Aorta (tissue), 5 donors: ENCODE results near the gene P2RX6. TPM values are rescaled to one million over a fixed set of nuclear protein-coding genes. Genes with fewer than 3 reads are reported as not detected.

Experiments used
- ATAC-seq: fragments of 200-7000 bp; cut with Tn5 transposase; one replicate; pipeline ENCODE4 v1.9.1; 2022; ENCODE audit warnings: moderate library complexity; ENCODE audit not compliant: low FRiP score
- DNase-seq, 2 donors: peaks; one replicate each; pipeline ENCODE4 v3.0.0-alpha.2; 2020
- H3K27ac ChIP-seq, 2 donors: one replicate each; pipeline ENCODE4 v1.5.1; 2013; ENCODE audit warnings: low read length in 2 of 2, mild to moderate bottlenecking in 2 of 2, moderate library complexity in 2 of 2, control low read depth in 1 of 2, inconsistent platforms in 1 of 2, low read depth in 1 of 2
- H3K27me3 ChIP-seq, 2 donors: one replicate each; pipeline ENCODE4 v1.6.1; 2013; ENCODE audit warnings: control low read depth in 1 of 2, low read length in 1 of 2, mild to moderate bottlenecking in 1 of 2, moderate library complexity in 1 of 2; ENCODE audit not compliant: insufficient read depth in 2 of 2, control insufficient read depth in 1 of 2
- H3K36me3 ChIP-seq, 2 donors: one replicate each; pipeline ENCODE4 v1.6.1; 2013; ENCODE audit warnings: control low read depth in 1 of 2, low read length in 1 of 2, mild to moderate bottlenecking in 1 of 2; ENCODE audit not compliant: insufficient read depth in 2 of 2, control insufficient read depth in 1 of 2
- H3K4me1 ChIP-seq, 2 donors: one replicate each; pipeline ENCODE4 v1.6.1; 2013; ENCODE audit warnings: low read length in 2 of 2, control low read depth in 1 of 2, mild to moderate bottlenecking in 1 of 2, moderate library complexity in 1 of 2; ENCODE audit not compliant: insufficient read depth in 2 of 2, control insufficient read depth in 1 of 2
- H3K4me3 ChIP-seq, 2 donors: one replicate each; pipeline ENCODE4 v1.5.1; 2013; ENCODE audit warnings: low read length in 2 of 2, control low read depth in 1 of 2, mild to moderate bottlenecking in 1 of 2
- H3K9me3 ChIP-seq: one replicate; pipeline ENCODE4 v1.6.1; 2013; ENCODE audit warnings: mild to moderate bottlenecking, low read length; ENCODE audit not compliant: control insufficient read depth
- WGBS, 2 donors: extraction: QIAGEN DNeasy Blood & Tissue Kit; methylation state at CpG; one replicate each; pipeline ENCODE4 v1.1.7; 2013; 5-methylcytosine and 5-hydroxymethylcytosine counted together
- intact Hi-C, 2 donors: fragments of 100-400 bp; cut with DNase I; formaldehyde crosslinking; loops; one replicate each; pipeline versions ENCODE4 v1.14.2 to v1.15.0; 2022
- polyA plus RNA-seq, 2 donors: library from polyadenylated mRNA; stranded (reverse); fragments of 200-250 nt; gene quantifications; one replicate each; pipeline ENCODE4 v1.2.3, GENCODE V29; 2013
- total RNA-seq, 2 donors: library from RNA; stranded (reverse); fragmentation: NEBNext Ultra II Directional; extraction: Animal tissue kit (Norgen Biotek cat#: 25700); gene quantifications; one replicate each; pipeline ENCODE4 v1.2.1, GENCODE V29; 2021
- donor health status: healthy with polysubstance abuse.
- donor health status: Bipolar disorder and iron deficiency.
- donor health status: DM: no; HTN: no; CAD: no.
- donor health status: DM: no; HTN: no; CAD: no.
- donor health status: DM: yes; HTN: yes; CAD: no.

P2RX6 gene
- total and polyA plus RNA-seq, 4 donors = 0.13 to 1.1 (median 0.49) TPM

DNA sequence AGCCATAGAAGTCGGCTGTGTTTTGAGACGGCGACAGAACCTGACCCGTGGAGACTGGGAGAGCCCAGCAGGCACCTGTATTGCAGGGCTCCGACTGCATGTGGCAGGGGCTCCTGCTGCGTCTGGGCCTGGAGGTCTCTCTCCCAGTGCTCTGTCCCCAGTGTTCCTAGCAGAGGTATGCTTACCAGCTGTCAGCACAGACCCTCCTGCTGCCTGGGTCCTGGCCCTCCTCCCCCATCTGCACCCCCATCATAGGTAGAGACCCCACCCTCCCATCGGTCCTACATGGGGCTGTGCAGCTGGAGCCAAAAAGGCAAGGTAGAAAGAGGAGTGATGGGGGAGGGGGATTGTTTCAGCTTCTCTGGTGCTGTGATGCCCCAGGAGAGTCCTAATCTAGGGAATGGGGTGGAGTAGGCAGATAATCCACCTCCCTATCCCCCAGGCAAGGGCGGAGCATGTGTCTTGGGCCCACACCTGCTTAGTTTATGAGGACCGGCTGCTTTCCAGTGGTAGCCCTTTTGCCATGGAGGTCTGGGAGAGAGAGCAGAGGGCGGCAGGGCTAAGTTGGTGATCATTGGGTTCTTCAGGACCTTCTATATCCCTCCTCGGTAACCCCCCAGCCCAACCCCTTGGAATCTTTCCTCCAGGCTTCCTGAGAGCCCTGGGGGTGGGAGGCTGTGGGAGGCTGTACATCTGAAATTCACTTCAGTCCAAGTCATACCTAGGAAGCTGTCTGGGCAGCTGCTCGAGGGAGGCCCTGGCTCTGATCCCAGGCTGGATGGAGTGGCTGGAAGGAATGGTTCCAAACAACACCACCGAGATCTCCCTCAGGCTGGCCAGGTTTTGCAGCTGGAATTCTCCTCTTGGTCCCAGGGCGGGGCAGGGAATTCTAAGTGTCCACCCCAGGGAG is 12.1 kb downstream of the P2RX6 start:
- intact Hi-C loops = no loop called here
- Histone ChIP-seq H3K9me3 (no peaks in the 10 kb centered on the region), H3K27ac (no peak overlapping the region), H3K4me3 (no peak overlapping the region), H3K27me3 (no peaks in the 10 kb centered on the region), H3K4me1 (no peaks in the 10 kb centered on the region), H3K36me3 (no peaks in the 10 kb centered on the region)
- DNase-seq = no peak
- ATAC-seq = no peak
- WGBS, 2 donors = 47 to 54% methylated on average over 14 of the region's 14 CpGs

DNA sequence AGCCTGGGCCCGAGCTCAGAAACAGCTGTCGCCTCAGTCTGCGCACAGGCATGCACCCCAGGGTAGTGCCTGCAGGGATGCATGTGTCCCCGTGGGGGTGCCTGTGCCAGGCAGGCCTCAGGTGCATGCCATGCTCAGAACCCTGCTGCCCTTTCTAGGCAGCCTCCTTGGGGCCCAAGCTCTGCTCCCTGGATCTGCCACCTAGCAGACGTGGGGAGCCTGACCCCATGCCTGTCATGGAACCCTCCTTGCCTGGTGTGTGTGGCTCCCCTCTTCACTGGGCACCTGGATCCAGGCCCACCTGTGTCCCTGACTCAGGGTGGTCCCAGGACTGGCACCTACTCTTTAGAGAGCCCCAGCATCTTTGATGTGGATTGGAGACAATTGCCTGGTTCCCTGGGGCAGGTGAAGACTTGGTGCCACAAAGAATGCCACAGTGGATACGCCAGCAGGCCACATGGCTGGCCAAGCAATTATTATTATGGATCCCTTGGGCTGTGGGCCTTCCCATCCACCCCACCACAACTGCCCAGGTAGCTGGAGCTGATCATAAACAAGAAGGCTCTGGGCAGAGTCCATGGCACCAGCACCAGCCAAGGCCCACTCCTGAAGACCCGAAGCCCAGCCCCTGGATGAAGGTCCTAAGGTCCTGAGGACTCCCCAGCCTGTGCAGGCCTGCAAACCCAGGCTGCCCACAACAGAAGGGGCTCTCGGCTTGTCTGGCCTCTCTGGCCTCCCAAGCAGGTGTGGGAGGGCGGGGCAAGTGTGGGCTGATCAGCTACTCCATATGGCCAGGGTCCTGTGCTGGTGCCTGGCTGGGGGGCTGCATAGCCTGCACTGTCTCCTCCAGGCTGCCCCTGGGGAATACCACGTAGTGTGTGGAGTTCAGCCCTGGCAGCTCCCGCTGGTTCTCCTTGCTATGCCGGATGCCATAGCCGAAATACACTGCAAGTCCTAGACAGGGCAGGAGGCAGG is 13.6 kb downstream of the P2RX6 start:
- H3K4me3 ChIP-seq = no peak overlapping the region
- DNase-seq = no peak
- WGBS, 2 donors = 94 to 96% methylated on average over 13 of the region's 13 CpGs
- H3K27ac ChIP-seq = no peak overlapping the region
- H3K4me1 ChIP-seq = no peaks in the 10 kb centered on the region
- H3K36me3 ChIP-seq = no peaks in the 10 kb centered on the region
- H3K27me3 ChIP-seq = no peaks in the 10 kb centered on the region
- no peaks in the 10 kb centered on the region for H3K9me3 ChIP-seq
- intact Hi-C loops = no loop called here
- ATAC-seq = no peak

DNA sequence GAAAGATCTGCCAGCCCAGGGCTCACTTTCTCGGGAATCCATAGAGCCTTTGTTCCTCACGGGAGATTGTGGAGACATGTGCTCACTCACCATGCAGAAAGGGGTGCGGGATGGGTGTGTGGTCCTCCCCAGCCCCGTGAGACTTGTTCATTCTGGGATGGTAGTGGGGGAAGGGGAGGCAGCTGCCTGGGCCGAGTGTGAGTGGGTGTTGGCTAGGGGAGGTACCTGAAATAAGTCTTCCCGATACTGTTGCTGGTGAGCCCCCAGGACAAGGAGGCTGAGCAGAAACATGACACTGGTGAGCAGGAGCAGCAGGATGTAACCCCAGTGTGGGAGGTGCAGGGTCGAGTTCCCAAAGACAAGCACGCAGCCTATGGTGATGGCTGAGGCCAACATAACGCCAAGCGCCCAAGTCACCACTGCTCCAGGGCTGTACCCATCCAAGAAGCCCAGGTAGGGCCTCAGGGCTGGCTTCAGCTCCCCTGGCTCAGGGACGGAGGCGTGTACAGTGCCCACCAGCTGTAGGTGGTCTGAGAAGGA is 14.6 kb downstream of the P2RX6 start:
- Histone ChIP-seq H3K36me3 (no peaks in the 10 kb centered on the region), H3K9me3 (no peaks in the 10 kb centered on the region), H3K4me1 (no peaks in the 10 kb centered on the region), H3K27me3 (no peaks in the 10 kb centered on the region), H3K4me3 (no peak overlapping the region), H3K27ac (no peak overlapping the region)
- 73 to 77% methylated on average over 12 of the region's 12 CpGs for WGBS, 2 donors
- no peak for ATAC-seq
- DNase-seq = no peak
- intact Hi-C loops = no loop called here

DNA sequence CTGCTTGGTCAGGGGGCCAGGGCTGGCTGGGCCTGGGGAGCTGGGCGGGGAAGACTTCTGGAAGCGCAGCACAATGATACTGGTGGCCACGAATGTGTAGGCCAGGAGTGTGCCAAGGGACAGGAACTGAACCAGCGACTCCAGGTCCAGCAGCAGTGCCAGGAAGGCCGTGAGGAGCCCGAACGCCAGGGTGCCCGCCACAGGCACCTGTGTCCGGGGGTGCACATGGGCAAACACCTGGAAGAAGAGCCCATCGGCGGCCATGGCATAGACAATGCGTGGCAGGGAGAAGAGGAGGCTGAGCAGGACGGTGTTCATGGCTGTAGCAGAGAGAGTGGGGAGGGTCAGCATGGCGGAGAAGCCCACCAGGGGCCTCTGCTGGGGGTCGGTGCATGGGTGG is 15.1 kb downstream of the P2RX6 start:
- Histone ChIP-seq H3K27me3 (no peaks in the 10 kb centered on the region), H3K27ac (no peak overlapping the region), H3K4me3 (no peak overlapping the region), H3K9me3 (no peaks in the 10 kb centered on the region), H3K4me1 (no peaks in the 10 kb centered on the region), H3K36me3 (no peaks in the 10 kb centered on the region)
- intact Hi-C loops = no loop called here
- WGBS, 2 donors = 94 to 95% methylated on average over 15 of the region's 15 CpGs
- DNase-seq (no peak), ATAC-seq (no peak)

DNA sequence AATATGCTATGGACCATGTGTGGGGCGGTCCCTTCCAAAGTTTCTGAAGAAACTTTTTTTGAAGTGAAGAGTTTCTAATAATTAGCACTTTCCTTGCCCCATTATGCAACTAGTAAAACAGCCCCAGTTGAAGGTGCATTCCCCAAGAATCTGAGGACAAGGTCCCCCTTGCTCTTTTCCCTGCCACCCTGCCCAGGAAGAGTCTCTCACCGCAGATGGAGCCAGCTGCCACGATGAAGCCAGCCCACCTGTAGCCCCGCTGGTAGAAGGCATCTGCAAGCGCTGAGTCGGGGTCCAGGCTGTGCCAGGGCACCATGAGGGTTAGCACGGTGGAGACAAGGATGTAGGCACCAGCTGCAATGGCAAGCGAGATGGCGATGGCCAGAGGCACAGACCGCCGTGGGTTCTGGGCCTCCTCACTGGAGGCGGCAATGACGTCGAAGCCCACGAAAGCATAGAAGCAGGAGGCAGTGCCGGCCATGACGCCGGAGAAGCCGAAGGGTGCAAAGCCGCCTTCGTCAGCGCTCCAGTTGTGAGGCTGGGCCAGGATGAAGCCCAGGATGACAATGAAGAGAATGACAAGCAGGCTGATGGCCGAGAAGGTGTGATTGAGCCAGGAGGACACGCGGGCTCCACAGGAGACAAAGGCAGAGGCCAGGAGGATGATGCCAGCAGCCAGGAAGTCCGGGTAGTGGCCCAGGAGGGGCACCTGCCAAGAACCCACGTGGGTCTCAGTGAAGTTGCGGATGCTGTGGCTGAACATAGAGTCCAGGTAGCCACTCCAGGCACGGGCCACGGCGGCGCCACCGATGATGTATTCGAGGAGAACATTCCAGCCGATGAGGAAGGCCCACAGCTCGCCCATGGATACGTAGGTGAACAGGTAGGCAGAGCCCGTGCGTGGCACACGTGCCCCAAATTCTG is 15.9 kb downstream of the P2RX6 start:
- no peak overlapping the region for H3K27ac ChIP-seq
- intact Hi-C loops = no loop called here
- no peaks in the 10 kb centered on the region for H3K36me3 ChIP-seq
- no peaks in the 10 kb centered on the region for H3K9me3 ChIP-seq
- H3K4me1 ChIP-seq = no peaks in the 10 kb centered on the region
- DNase-seq (no peak), ATAC-seq (no peak)
- 93% methylated on average over 40 of the region's 40 CpGs for WGBS, 2 donors
- no peak overlapping the region for H3K4me3 ChIP-seq
- no peaks in the 10 kb centered on the region for H3K27me3 ChIP-seq

DNA sequence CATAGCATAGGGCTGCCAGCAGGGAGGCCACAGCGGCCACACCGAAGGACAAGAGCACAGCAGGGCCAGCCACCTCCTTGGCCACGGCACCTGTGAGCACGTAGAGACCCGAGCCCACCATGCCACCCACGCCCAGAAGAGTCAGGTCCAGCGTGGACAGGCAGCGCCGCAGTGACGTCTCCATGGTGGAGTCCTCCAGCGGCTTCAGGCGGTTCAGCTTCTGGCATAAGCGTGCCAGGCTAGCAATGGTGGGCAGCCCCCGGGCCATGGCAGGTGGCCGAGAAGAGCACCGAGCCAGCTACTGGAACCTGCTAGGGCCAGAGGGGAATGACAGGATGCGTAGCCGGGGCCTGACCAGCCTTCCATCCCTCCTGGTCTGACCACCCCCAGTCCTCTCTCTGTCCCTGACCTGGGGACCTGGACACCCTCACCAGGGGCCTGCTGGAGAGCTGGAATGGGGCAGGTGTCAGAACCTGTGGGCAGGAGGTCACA is 16.6 kb downstream of the P2RX6 start:
- no peak overlapping the region for H3K4me3 ChIP-seq
- intact Hi-C loops = no loop called here
- H3K36me3 ChIP-seq = no peaks in the 10 kb centered on the region
- H3K4me1 ChIP-seq = no peaks in the 10 kb centered on the region
- no peaks in the 10 kb centered on the region for H3K9me3 ChIP-seq
- ATAC-seq = no peak
- no peaks in the 10 kb centered on the region for H3K27me3 ChIP-seq
- no peak for DNase-seq
- WGBS, 2 donors = 84 to 90% methylated on average over 17 to 18 of the region's 18 CpGs
- no peak overlapping the region for H3K27ac ChIP-seq

DNA sequence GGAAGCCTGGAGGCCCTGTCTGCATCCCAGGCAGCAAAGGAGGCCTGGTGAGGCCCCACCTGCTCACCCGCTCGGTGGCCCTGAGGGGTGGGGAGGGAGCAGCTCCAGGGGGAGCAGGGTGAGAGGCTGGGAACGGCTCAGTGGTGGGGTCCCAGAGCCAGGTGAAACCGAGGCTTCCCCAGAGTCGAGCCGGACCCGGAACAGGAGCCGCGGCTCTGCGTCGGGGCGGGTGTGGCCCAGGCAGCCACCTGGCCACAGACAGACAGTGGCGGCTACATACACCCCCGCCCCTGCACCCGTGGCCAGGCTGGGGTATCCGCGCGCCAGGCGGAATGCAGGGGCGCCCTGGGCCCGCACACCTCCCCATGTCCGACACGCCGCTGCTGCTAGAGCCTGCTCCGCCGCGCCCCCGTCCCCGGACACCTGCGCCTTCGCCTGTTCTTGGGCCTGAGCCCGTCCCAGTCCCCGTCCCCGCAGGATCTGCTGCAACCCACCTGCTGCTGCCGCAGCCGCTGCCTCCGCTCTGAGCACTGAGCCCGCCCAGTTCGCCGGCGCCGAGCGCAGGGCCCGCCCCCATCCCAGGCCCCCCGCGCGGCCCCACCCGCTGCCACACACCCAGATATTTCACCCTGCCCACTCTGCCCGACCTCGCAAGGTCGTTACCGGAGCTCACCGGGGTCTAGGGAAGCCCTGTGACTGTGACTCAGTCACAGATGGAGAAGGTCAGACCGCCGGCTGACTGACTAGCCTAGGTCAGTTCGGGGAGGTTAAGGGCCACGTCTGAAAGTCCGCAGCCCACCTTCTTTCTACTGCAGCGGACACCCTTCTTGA is 17.3 kb downstream of the P2RX6 start, which contains the start of gene SLC7A4:
TSS of gene SLC7A4 (minus strand) at position 525 of the 831 bp plus-strand sequence. CDS start 749 bp downstream, outside the sequence.
- Histone ChIP-seq H3K4me1 (no peaks in the 10 kb centered on the region), H3K27ac (no peak within 1 kb of the TSS), H3K27me3 (no peaks in the 10 kb centered on the region), H3K9me3 (no peaks in the 10 kb centered on the region), H3K36me3 (no peaks in the 10 kb centered on the region), H3K4me3 (no peak within 1 kb of the TSS)
- 6 to 7% methylated on average over 46 to 59 of the region's 59 CpGs for WGBS, 2 donors
- DNase-seq (no peak), ATAC-seq (no peak)
- intact Hi-C loops = no loop called here
